Astrocyte (in vitro differentiated cells and primary cell): ENCODE results near the gene UNC5B. TPM values are rescaled to one million over a fixed set of nuclear protein-coding genes. Genes with fewer than 3 reads are reported as not detected.
A peak's percentile ranks its signal among the peaks of the same experiment; 100 is the strongest.

Experiments
- DNase-seq: peaks from one replicate; pipeline ENCODE4 v3.0.0-alpha.2; 2010; ENCODE audit warnings: low read depth
- FAIRE-seq: peaks from 2 replicates; lab custom pipeline; 2011; peaks lifted over from hg19 to GRCh38; lab: Jason Lieb, UNC
- H2AFZ ChIP-seq: 2 replicates; pipeline ENCODE4 v1.6.0; 2012; ENCODE audit warnings: low read depth, low read length, inconsistent platforms
- H3K27ac ChIP-seq: 2 replicates; pipeline ENCODE4 v1.5.1; 2011; ENCODE audit warnings: low read depth, low read length, inconsistent platforms
- H3K27me3 ChIP-seq: 2 replicates; pipeline ENCODE4 v1.6.0; 2011; ENCODE audit warnings: low read length, inconsistent platforms; ENCODE audit not compliant: insufficient read depth
- H3K36me3 ChIP-seq: 2 replicates; pipeline ENCODE4 v1.5.1; 2011; ENCODE audit warnings: low read length, inconsistent platforms; ENCODE audit not compliant: insufficient read depth
- H3K4me1 ChIP-seq: 2 replicates; pipeline ENCODE4 v1.5.1; 2011; ENCODE audit warnings: low read length, inconsistent platforms; ENCODE audit not compliant: insufficient read depth
- H3K4me2 ChIP-seq: 2 replicates; pipeline ENCODE4 v1.6.0; 2012; ENCODE audit warnings: low read length, inconsistent platforms
- H3K4me3 ChIP-seq: 2 replicates; pipeline ENCODE4 v1.5.1; 2011; ENCODE audit warnings: low read depth, mild to moderate bottlenecking, low read length, inconsistent platforms; ENCODE audit not compliant: insufficient read depth
- H3K79me2 ChIP-seq: 2 replicates; pipeline ENCODE4 v1.6.0; 2012; ENCODE audit warnings: mild to moderate bottlenecking, low read length, inconsistent platforms; ENCODE audit not compliant: insufficient read depth
- H3K9ac ChIP-seq: 2 replicates; pipeline ENCODE4 v1.6.0; 2012; ENCODE audit warnings: mild to moderate bottlenecking, low read length, inconsistent platforms
- H3K9me3 ChIP-seq: 2 replicates; pipeline ENCODE4 v1.5.1; 2012; ENCODE audit warnings: low read depth, mild to moderate bottlenecking, low read length, inconsistent platforms; ENCODE audit not compliant: insufficient read depth
- H4K20me1 ChIP-seq: 2 replicates; pipeline ENCODE4 v1.6.0; 2012; ENCODE audit warnings: low read length, inconsistent platforms; ENCODE audit not compliant: insufficient read depth
- H3K27ac Mint-ChIP-seq: one replicate; pipeline ENCODE4 v1.8.0; 2021; ENCODE audit warnings: mild to moderate bottlenecking, mixed read lengths; ENCODE audit not compliant: unreplicated experiment
- H3K27me3 Mint-ChIP-seq: one replicate; pipeline ENCODE4 v1.8.0; 2021; ENCODE audit warnings: low read depth, mixed read lengths; ENCODE audit not compliant: unreplicated experiment
- H3K36me3 Mint-ChIP-seq: one replicate; pipeline ENCODE4 v1.8.0; 2021; ENCODE audit warnings: low read depth, mixed read lengths; ENCODE audit not compliant: unreplicated experiment
- H3K4me1 Mint-ChIP-seq: one replicate; pipeline ENCODE4 v1.8.0; 2021; ENCODE audit warnings: low read depth, mixed read lengths; ENCODE audit not compliant: unreplicated experiment
- H3K4me3 Mint-ChIP-seq: one replicate; pipeline ENCODE4 v1.8.0; 2021; ENCODE audit warnings: mild to moderate bottlenecking, moderate library complexity, mixed read lengths; ENCODE audit not compliant: unreplicated experiment
- H3K9me3 Mint-ChIP-seq: one replicate; pipeline ENCODE4 v1.8.0; 2021; ENCODE audit warnings: mild to moderate bottlenecking, mixed read lengths; ENCODE audit not compliant: unreplicated experiment
- CTCF ChIP-seq: IDR thresholded peaks from 2 replicates; pipeline ENCODE4 v1.5.1; 2011; ENCODE audit warnings: low read depth, mild to moderate bottlenecking, inconsistent platforms, low read length, moderate library complexity; ENCODE audit not compliant: insufficient read depth
- EZH2 ChIP-seq: IDR thresholded peaks from 2 replicates; pipeline ENCODE4 v1.6.1; 2012; ENCODE audit warnings: mild to moderate bottlenecking, low read length, inconsistent platforms; ENCODE audit not compliant: insufficient read depth
- total RNA-seq: library from RNA; stranded (reverse); gene quantifications from 2 replicates; pipeline ENCODE4 v1.2.1, GENCODE V29; 2021

UNC5B gene
- total RNA-seq, 1 donor from 2014 or later = 15.0 TPM

DNA sequence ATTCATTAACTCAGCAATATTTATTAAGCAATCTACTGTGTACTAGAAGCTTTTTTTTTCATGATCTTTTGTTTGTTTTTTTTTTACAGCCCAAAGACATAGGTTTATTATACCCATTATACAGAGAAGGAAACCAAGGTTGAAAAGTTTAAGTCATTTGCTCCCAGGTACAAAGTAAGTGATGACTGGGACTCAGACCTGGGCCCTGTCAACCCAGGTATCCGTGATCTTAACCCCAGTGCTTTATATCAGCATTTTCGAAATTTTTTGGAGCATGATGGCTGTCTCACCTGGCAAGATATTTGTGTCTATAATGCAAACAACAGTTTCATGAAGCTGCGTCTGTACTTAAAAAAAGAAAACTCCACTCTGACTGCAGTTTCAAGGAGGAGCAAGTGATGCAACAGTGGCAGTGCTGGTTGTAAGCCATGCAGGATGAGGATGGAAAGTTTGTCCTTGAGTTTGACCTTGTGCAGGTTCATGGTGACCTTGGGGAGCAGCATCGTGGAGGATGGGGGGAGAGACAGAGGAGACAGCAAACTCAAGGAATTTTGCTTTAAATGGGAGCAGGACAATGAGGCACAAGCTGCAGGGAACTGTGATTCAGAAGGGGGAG is 118.5 kb downstream of the UNC5B start:
- no peaks in the 10 kb centered on the region for H3K9me3 ChIP-seq
- no peaks in the 10 kb centered on the region for H3K27me3 ChIP-seq
- H3K36me3 Mint-ChIP-seq = peaks cover 8% of the 10 kb centered on the region
- no peak overlapping the region for H3K9ac ChIP-seq
- no peaks in the 10 kb centered on the region for H3K79me2 ChIP-seq
- DNase-seq (no peak), FAIRE-seq (no peak)
- H3K4me1 ChIP-seq = no peaks in the 10 kb centered on the region
- H3K4me1 Mint-ChIP-seq = peaks cover 2% of the 10 kb centered on the region
- no peak for TF ChIP-seq EZH2
- TF ChIP-seq CTCF = no peak
- no peak overlapping the region for H3K4me2 ChIP-seq
- H3K27ac Mint-ChIP-seq = no peak overlapping the region
- H3K27me3 Mint-ChIP-seq = peaks cover 29% of the 10 kb centered on the region
- no peaks in the 10 kb centered on the region for H3K36me3 ChIP-seq
- peaks cover 6% of the 10 kb centered on the region for H4K20me1 ChIP-seq
- no peak overlapping the region for H2AFZ ChIP-seq
- no peaks in the 10 kb centered on the region for H3K9me3 Mint-ChIP-seq
- no peak overlapping the region for H3K4me3 ChIP-seq
- H3K27ac ChIP-seq = no peak overlapping the region
- no peak overlapping the region for H3K4me3 Mint-ChIP-seq

GRCh38 chr10:71331736-71332135 is 119.4 kb downstream of the UNC5B start:
- Mint-ChIP-seq H3K4me1 (peaks cover 4% of the 10 kb centered on the region), H3K9me3 (no peaks in the 10 kb centered on the region), H3K27me3 (peaks cover 33% of the 10 kb centered on the region), H3K36me3 (peaks cover 8% of the 10 kb centered on the region), H3K4me3 (no peak overlapping the region), H3K27ac (no peak overlapping the region)
- no peak overlapping the region for H3K4me2 ChIP-seq
- no peak overlapping the region for H3K27ac ChIP-seq
- FAIRE-seq = no peak
- H3K4me1 ChIP-seq = no peaks in the 10 kb centered on the region
- TF ChIP-seq EZH2 (no peak), CTCF (no peak)
- no peak for DNase-seq
- no peak overlapping the region for H3K9ac ChIP-seq
- H4K20me1 ChIP-seq = peaks cover 6% of the 10 kb centered on the region
- H3K4me3 ChIP-seq = no peak overlapping the region
- H3K36me3 ChIP-seq = no peaks in the 10 kb centered on the region
- no peak overlapping the region for H2AFZ ChIP-seq
- H3K27me3 ChIP-seq = no peaks in the 10 kb centered on the region
- H3K79me2 ChIP-seq = no peaks in the 10 kb centered on the region
- no peaks in the 10 kb centered on the region for H3K9me3 ChIP-seq

DNA sequence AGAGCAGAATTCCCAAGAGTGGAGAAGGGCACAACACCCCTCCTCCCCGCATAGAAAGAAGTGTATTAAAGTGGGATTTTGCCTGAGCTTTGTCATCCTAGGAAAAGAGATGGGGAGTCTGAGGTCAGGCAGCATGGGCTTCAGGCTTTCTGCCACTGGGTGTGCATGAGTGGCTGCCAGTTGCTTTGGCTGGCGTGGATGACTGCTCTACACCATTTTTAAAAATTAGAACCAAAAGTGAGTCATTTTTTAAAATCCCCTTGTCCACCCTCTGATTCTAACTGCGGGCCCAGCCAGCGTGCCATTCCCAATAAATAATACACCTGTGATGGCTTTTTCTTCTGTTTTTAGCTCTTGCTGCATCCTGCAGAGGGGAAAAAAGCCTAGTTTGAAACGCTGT is 120.1 kb downstream of the UNC5B start:
- Mint-ChIP-seq H3K27ac (peak overlapping the region; percentile 18), H3K4me3 (no peak overlapping the region), H3K4me1 (peaks cover 4% of the 10 kb centered on the region), H3K27me3 (peaks cover 30% of the 10 kb centered on the region), H3K36me3 (peaks cover 8% of the 10 kb centered on the region), H3K9me3 (no peaks in the 10 kb centered on the region)
- no peaks in the 10 kb centered on the region for H3K27me3 ChIP-seq
- no peak overlapping the region for H3K9ac ChIP-seq
- no peaks in the 10 kb centered on the region for H3K79me2 ChIP-seq
- DNase-seq = no peak
- H3K27ac ChIP-seq = no peak overlapping the region
- FAIRE-seq = no peak
- H4K20me1 ChIP-seq = peaks cover 6% of the 10 kb centered on the region
- no peak overlapping the region for H3K4me3 ChIP-seq
- no peak overlapping the region for H2AFZ ChIP-seq
- H3K36me3 ChIP-seq = no peaks in the 10 kb centered on the region
- no peaks in the 10 kb centered on the region for H3K4me1 ChIP-seq
- H3K9me3 ChIP-seq = no peaks in the 10 kb centered on the region
- no peak overlapping the region for H3K4me2 ChIP-seq
- TF ChIP-seq CTCF (no peak), EZH2 (no peak)
